DOHH2 (cell line): ENCODE measurements around the gene TRIM9.

ENCODE experiments used
- H3F3A ChIP-seq: fragments of 200-600 bp; sonication (generic), shearing (Covaris generic); 2 replicates; pipeline ENCODE4 v1.6.0; 2016; ENCODE audit warnings: antibody characterized with exemption, mild to moderate bottlenecking; ENCODE audit not compliant: control insufficient read depth, insufficient read depth
- H3K27ac ChIP-seq: fragments of 200-600 bp; sonication (generic); 2 replicates; pipeline ENCODE4 v1.5.1; 2014; ENCODE audit warnings: low read depth, mild to moderate bottlenecking, low read length, moderate library complexity
- H3K27me3 ChIP-seq: fragments of 200-600 bp; sonication (generic); 2 replicates; pipeline ENCODE4 v1.6.1; 2014; ENCODE audit warnings: mild to moderate bottlenecking, low read length, mixed read lengths; ENCODE audit not compliant: control insufficient read depth
- H3K36me3 ChIP-seq: fragments of 200-600 bp; sonication (generic); 2 replicates; pipeline ENCODE4 v1.6.1; 2014; ENCODE audit warnings: mild to moderate bottlenecking, low read length, moderate library complexity, mixed read lengths; ENCODE audit not compliant: control insufficient read depth
- H3K4me1 ChIP-seq: fragments of 200-600 bp; sonication (generic); 2 replicates; pipeline ENCODE4 v1.6.1; 2014; ENCODE audit warnings: mild to moderate bottlenecking, low read length, mixed read lengths; ENCODE audit not compliant: control insufficient read depth
- H3K4me2 ChIP-seq: fragments of 200-600 bp; sonication (generic); 2 replicates; pipeline ENCODE4 v1.6.0; 2014; ENCODE audit warnings: mild to moderate bottlenecking, low read length, moderate library complexity
- H3K4me3 ChIP-seq: fragments of 200-600 bp; sonication (generic); 2 replicates; pipeline ENCODE4 v1.5.1; 2014; ENCODE audit warnings: mild to moderate bottlenecking, low read length, mixed read lengths
- H3K79me2 ChIP-seq: fragments of 200-600 bp; sonication (generic); 2 replicates; pipeline ENCODE4 v1.6.1; 2014; ENCODE audit warnings: mild to moderate bottlenecking, low read length, mixed read lengths; ENCODE audit not compliant: control insufficient read depth
- H3K9me2 ChIP-seq: fragments of 200-600 bp; sonication (generic); replicated peaks from 2 replicates; pipeline ENCODE4 v1.6.1; 2014; ENCODE audit warnings: mild to moderate bottlenecking, low read length, mixed read lengths; ENCODE audit not compliant: control insufficient read depth
- H3K9me3 ChIP-seq: fragments of 200-600 bp; sonication (generic); 2 replicates; pipeline ENCODE4 v1.6.1; 2014; ENCODE audit warnings: antibody characterized with exemption, low read length, mixed read lengths; ENCODE audit not compliant: control insufficient read depth, insufficient read depth
- H4K20me1 ChIP-seq: fragments of 200-600 bp; sonication (generic); 2 replicates; pipeline ENCODE4 v1.6.0; 2014; ENCODE audit warnings: low read depth, mild to moderate bottlenecking, antibody characterized with exemption, low read length, moderate library complexity; ENCODE audit not compliant: control insufficient read depth, insufficient read depth
- CTCF ChIP-seq: fragments of 200-600 bp; sonication (generic); IDR thresholded peaks from one replicate; pipeline ENCODE4 v1.5.1; 2014; ENCODE audit warnings: antibody characterized with exemption, mild to moderate bottlenecking, low read depth, low read length; ENCODE audit not compliant: poor library complexity, severe bottlenecking
- EZH2phosphoT487 ChIP-seq: fragments of 200-600 bp; sonication (generic); IDR thresholded peaks from 2 replicates; pipeline ENCODE4 v1.6.1; 2017; ENCODE audit warnings: borderline replicate concordance, mild to moderate bottlenecking, antibody characterized with exemption, low read length, moderate library complexity, mixed read lengths

The TRIM9 gene

GRCh38 chr14:51139121-51139681 lies 44.3 kb upstream of the TRIM9 start:
- Histone ChIP-seq H3K79me2 (no peaks in the 10 kb centered on the region), H3K9me2 (no peaks in the 10 kb centered on the region), H3K27me3 (no peaks in the 10 kb centered on the region), H3K4me3 (no peak overlapping the region), H4K20me1 (no peaks in the 10 kb centered on the region), H3K4me1 (peaks cover 15% of the 10 kb centered on the region), H3K4me2 (0 out of 2 replicates have a peak overlapping the region, but pooled peaks have one; percentile 10), H3F3A (no peaks in the 10 kb centered on the region), H3K9me3 (peaks cover 4% of the 10 kb centered on the region; the same call in 1 of the 2 replicates), H3K36me3 (no peaks in the 10 kb centered on the region), H3K27ac (no peak overlapping the region)
- TF ChIP-seq EZH2phosphoT487 (no peak), CTCF (no peak)

GRCh38 chr14:51138404-51139103 lies 43.6 kb upstream of the TRIM9 start:
- Histone ChIP-seq H3K4me1 (peaks cover 15% of the 10 kb centered on the region), H3K9me2 (no peaks in the 10 kb centered on the region), H3K4me2 (no peak overlapping the region), H3K9me3 (peaks cover 4% of the 10 kb centered on the region; the same call in 1 of the 2 replicates), H3K27ac (no peak overlapping the region), H3K27me3 (no peaks in the 10 kb centered on the region), H3K79me2 (no peaks in the 10 kb centered on the region), H3K4me3 (no peak overlapping the region), H3K36me3 (no peaks in the 10 kb centered on the region), H3F3A (no peaks in the 10 kb centered on the region), H4K20me1 (no peaks in the 10 kb centered on the region)
- no peak for TF ChIP-seq CTCF
- no peak for TF ChIP-seq EZH2phosphoT487

GRCh38 chr14:51131516-51131915 lies 36.6 kb upstream of the TRIM9 start:
- Histone ChIP-seq H3K9me3 (peaks cover 2% of the 10 kb centered on the region; the same call in 1 of the 2 replicates), H3K4me3 (no peak overlapping the region), H3K9me2 (no peaks in the 10 kb centered on the region; the same call in 1 of the 2 replicates), H3K36me3 (no peaks in the 10 kb centered on the region), H3K4me1 (peaks cover 6% of the 10 kb centered on the region), H4K20me1 (no peaks in the 10 kb centered on the region), H3K4me2 (no peak overlapping the region), H3K79me2 (no peaks in the 10 kb centered on the region), H3K27ac (no peak overlapping the region), H3K27me3 (no peaks in the 10 kb centered on the region), H3F3A (no peaks in the 10 kb centered on the region)
- no peak for TF ChIP-seq CTCF
- no peak for TF ChIP-seq EZH2phosphoT487
